Measurements from ENCODE around the gene SRI.
A peak's percentile ranks its signal among the peaks of the same experiment; 100 is the strongest.
"Not testable (repeated sequence)": the region's sequence is repeated elsewhere in the genome, so short reads cannot be mapped to it uniquely, and the experiment has no call there.

The SRI gene, protein sequence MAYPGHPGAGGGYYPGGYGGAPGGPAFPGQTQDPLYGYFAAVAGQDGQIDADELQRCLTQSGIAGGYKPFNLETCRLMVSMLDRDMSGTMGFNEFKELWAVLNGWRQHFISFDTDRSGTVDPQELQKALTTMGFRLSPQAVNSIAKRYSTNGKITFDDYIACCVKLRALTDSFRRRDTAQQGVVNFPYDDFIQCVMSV

DNA sequence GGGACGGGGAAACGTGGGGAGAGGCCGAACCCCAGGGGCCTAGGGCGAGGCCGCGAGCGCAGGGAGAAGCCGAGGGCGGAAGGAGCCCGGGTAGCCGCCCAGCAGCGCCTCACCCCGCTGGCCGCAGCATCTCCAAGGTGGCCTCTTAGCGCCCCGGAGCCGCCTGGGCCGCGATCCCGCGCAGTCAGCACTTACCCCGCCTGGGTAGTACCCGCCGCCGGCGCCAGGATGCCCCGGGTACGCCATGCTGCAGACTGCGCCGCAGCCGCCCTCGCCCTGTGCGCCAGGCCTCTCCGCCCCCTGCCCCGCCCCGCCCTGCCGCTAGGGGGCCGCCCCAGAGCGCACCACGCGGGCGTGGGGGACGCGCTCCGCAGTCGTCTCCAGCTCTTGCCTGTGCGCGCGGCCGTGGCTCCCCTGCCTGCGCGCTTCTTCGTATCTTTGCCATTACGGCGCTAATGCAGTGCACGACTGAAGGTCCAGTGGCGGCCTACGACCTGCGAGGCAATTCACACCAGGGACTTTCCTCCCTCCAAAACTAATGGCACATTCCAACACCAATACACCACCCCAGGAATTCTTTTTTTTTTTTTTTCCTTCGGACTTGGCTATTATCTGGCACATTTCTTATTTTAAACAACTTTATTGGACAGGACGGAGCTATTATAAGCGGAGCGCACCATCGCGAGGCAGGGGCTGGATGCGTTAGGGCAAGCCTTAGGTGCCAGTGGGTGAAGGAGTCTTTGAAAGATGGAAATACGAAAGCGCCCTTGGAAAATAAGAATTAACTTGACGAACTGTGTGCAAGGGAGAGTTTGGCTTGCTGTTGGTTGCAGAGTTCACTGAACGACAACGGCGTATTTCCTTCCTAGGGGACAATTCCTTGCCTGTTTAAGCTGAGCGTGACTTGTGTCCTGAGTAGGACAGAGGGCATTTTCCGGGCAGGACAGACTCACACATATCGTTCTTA, at the start of gene SRI:
Gene SRI, minus strand, starts transcription at position 258 of the 967 bp plus-strand sequence. Its CDS starts 12 bp downstream, at position 246.
- FAIRE-seq, result no peak

DNA sequence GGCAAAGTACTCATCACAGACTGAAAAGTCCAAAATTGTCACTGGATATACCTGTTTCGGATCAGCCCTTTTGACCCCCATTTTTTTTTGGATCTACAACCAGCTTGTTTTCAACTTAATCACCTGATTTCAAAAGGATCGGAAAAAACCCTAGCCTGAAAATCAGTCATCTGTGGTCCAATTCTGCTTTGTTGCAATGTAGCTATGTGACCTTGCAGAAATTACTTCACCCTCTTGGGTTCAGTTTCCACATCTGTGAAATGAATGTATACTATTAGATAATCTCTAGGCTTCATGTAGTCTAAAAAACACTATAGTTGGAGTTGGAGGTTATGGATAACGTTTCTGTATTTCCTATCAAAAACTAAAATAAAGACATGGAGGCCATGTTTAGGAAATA, 49.7 kb upstream of the SRI start:
- FAIRE-seq, result no peak

DNA sequence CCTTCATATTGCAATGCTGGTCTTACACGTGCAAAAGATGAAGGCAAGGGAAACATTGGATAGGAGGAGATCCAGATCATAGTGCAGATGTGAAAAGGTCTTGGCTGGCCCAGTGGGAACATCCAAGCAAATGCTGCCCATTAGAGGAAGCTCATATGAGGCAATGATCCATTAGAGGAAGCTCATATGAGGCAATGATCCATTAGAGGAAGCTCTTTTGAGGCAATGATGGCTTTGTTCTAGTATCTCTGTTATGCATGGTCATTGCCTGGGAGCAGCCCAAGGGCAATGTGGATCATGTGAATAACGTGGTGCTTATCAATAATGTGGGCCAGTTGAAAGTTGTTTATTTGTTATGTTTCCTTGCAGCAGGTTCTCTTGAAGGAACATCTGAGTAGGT, 49.0 kb upstream of the SRI start:
- FAIRE-seq, result no peak

- FAIRE-seq, result no peak
These were observed 48.2 kb upstream of the SRI start for GRCh38 chr7:88268051-88268450.

DNA sequence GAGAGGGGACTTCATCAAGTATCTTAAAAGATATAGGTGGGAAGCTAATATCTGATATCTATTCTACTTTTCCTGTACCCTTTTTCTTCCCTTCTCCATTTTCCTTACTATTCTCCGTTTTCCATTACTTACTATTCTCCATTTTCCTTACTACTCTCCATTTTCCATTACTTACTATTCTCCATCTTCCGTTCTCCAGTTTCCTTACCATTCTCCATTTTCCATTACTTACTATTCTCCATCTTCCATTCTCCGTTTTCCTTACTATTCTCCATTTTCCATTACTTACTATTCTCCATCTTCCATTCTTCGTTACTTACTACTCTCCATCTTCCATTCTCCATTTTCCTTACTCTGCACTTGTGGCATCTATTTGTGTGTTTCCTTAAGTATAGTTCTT, 47.6 kb upstream of the SRI start:
- no peak for FAIRE-seq

DNA sequence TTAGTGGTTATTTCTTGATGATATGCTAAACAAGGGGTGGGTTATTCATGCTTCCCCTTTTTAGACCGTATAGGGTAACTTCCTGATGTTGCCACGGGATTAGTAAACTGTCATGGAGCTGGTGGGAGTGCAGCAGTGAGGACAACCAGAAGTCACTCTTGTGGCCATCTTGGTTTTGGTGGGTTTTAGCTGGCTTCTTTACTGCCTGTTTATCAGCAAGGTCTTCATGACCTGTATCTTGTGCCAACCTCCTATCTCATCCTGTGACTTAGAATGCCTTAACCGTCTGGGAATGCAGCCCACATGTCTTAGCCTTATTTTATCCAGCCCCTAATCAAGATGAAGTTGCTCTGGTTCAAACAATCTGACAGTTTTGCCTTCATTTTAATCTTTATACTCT, 45.1 kb upstream of the SRI start:
- FAIRE-seq, result not testable (repeated sequence)

DNA sequence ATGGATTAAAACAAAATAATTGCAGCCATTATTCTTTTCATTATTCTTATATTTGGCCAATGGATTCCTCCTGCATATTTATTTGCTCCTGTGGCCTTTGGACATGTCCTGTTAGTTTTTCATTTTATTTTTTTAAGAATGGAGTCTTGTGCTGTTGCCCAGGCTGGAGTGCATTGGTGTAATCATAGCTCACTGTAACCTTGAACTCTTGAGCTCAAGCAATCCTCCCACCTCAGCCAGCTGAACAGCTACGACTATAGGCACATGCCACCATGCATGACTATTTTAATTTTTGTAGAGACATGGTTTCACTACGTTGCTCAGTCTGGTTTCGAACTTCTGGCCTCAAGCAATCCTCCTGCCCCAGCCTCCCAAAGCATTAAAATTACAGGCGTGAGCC, 42.7 kb upstream of the SRI start:
- no peak for FAIRE-seq

DNA sequence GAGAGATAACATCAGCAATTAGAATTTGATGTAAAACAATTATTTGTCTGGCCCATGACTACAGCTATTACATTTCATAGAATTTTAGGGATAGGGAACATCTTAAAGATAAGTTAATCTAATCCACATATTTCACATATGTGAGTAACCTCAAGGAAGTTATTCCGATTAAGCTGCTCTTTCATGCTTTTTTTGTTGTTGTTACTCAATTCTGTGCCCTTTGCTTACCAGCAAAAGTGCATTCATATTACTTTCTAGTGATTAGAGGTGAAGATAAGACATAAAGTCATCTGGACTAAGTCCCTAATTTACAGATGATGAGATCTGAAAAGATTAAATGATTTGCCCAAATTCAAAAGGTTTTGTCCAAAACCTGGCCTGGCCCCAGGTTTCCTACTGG, 40.9 kb upstream of the SRI start:
- no peak for FAIRE-seq

DNA sequence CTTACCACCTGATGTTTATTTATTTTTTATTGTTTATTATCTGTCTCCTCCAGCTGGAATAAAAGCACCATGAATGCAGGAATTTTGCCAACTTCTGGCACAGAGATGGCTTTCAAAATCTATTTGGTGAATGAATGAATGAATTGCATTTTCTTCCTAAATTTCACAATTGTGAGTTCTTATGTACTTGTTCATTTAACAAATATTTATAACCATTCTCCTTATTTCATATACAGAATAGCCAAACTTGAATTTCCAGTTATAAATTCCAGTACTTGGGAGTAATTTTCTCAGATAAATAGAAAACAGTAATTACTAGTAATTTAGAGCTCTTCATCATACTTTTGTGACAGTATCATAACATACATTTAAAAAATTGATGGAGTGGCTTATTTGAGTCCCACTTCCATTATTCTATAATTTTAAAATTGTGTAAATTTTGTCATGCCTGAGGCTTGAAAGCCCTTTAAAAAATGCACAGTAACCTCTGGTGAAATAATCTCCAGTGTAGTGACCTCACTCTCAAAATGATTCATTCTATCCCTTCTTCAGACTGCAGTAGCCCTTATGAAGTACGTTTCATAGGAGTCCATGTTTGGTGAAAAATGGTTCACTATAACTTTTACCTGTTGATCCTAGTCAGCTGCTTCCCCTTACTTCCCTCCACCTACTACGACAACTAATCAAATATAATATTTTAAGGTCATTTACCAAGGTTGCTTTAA, 40.0 kb upstream of the SRI start:
- no peak for FAIRE-seq

DNA sequence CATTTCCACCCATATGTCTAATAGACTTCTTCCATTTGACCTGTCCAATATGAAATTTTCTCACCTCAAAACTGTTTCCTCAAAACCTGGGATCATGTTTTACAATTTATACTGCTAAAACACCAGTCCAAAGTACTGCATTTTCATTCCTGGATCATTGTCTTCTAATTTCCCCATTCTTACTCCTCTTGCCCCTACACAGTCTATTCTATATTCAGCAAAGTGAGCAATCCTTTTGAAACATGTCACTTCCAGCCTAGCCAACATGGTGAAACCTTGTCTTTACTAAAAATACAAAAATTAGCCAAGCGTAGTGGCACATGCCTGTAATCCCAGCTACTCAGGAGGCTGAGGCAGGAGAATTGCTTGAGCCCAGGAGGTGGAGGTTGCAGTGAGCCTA, 38.5 kb upstream of the SRI start:
- not testable (repeated sequence) for FAIRE-seq

- no peak for FAIRE-seq
These were observed 37.1 kb upstream of the SRI start for GRCh38 chr7:88256906-88257305.

DNA sequence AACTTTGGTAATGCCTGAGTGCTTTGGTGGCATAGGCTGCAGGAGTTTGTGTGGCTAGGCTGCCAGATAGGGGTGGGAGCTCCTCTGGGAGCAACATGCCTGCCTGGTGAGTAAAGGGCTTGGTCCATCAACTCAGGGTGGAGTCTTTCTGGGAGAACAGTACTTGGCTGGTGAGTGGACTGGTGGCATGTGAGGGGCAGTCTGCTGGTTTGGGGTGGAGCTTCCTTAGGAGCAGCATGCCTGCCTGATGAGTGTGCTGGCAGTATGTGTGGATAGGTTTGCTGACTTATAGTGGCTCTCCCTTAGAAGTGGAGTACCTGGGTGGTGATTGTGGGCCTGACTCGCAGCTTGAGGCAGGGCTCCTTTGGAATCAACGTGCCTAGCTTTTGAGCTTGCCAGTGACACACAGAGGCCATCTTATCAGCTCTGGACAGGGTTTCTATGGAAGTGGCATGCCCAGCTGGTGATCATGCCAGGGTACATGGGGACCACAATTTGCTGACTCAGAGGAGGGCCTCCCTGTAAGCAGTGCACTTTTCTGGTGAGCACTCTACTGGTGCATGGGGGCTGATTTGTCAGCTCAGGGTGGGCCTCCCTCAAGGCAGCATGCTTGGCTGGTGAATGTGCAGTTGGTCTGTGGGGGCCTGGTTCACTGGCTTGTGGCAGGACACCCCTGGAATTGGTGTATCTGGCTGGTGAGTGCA, 35.0 kb upstream of the SRI start:
- no peak for FAIRE-seq

GRCh38 chr7:88253640-88254039, 33.8 kb upstream of the SRI start:
- FAIRE-seq, result no peak

DNA sequence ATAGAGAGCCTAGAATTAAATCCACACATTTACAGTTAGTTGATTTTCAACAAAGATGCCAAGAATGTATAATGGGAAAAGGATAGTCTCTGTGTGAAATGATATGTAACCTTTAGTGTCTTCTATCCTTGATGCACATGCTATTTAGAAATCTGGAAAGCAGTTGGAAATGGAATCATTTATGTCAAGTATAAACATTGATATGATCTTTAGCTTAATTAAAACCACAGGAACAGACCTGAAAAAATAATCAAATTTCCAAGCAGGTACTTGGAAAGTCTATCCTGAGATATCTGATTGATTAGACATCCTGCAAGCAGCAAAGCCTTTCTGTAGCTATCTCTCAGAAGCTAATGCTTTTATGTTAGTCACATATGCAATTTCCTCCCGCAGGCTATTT, 24.4 kb upstream of the SRI start:
- FAIRE-seq, result no peak

- FAIRE-seq, result peak; percentile 96
These were observed 23.6 kb upstream of the SRI start for GRCh38 chr7:88243345-88243909.

GRCh38 chr7:88239852-88240251, 20.0 kb upstream of the SRI start:
- no peak for FAIRE-seq

DNA sequence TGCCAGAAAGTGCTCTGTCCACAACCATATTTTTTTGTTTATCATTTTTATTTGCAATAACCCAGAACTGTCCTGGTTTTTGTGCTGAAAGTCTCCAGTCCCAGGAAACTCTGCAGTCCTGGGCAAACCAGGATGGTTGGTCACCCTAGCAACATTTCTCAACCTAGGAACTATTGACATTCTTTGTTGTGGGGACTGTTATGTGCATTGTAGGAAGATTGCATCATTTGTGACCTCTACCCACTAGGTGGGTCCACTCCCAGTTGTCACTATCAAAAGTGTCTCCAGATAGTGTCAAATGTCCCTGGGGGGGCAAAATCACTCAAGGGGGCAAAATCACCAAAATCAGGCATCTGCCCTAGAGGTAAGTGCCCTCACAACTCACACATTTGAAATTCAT, 14.0 kb upstream of the SRI start:
- FAIRE-seq, result no peak

GRCh38 chr7:88230646-88231045, 10.8 kb upstream of the SRI start:
- FAIRE-seq, result no peak

GRCh38 chr7:88229302-88229995, 9.6 kb upstream of the SRI start:
- FAIRE-seq, result no peak

DNA sequence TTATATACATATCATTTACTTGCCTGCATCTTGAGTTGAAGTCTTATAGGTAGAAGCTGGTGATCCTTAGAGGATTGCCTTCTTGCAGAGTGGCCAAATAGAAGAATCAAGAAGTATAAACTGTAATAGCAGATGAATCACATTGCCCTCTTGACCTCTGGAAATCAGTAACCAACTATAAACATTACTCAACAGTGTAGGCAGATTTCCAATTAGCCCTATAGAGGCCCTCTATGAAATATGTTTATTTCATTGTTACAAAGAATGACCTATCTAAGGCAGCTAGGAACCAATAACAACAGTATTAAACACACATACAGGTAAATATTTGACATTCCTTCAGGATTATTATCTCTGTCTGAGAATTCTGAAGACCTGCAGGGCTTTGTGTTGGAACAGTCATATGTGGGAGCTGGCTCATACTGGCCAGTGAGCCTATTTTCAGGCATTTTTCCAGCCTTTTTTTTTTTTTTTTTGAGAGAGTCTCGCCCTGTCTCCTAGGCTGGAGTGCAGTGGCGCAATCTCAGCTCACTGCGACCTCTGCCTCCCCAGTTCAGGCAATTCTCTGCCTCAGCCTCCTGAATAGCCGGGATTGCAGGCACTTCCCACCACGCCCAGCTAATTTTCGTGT, 7.2 kb upstream of the SRI start:
- no peak for FAIRE-seq

GRCh38 chr7:88226201-88226600, 6.4 kb upstream of the SRI start:
- FAIRE-seq, result no peak

Data from G401.6 (cell line).